HepG2 (cell line): ENCODE results near the gene TAB2. TPM values are rescaled to one million over a fixed set of nuclear protein-coding genes. Genes with fewer than 3 reads are reported as not detected.
"Not testable (repeated sequence)": the region's sequence is repeated elsewhere in the genome, so short reads cannot be mapped to it uniquely, and the experiment has no call there.

Source experiments
- ATAC-seq: fragments of 200-7000 bp; cut with Tn5 transposase; 3 replicates; pipeline ENCODE4 v1.9.1; 2020; ENCODE audit warnings: mild to moderate bottlenecking, moderate library complexity
- BruUV-seq: library from RNA; stranded (reverse); fragments of 400-500 nt; replicated peaks from 2 replicates; lab custom pipeline; 2021; lab: Mats Ljungman, UMichigan
- CTCF ChIA-PET: fragments of 300-600 bp; formaldehyde crosslinking; extraction: SDS; loops from one replicate; lab custom pipeline; 2021; ENCODE audit warnings: low total read pairs, inconsistent platforms, low intra/inter-chr PET ratio; lab: Yijun Ruan, JAX
- POLR2A ChIA-PET: fragments of 350-600 bp; sonication (Branson Sonifier 250); formaldehyde crosslinking; loops from one replicate; lab custom pipeline; 2020; ENCODE audit warnings: antibody characterized with exemption, inconsistent platforms; lab: Yijun Ruan, JAX
- DNase-seq: peaks from one replicate; pipeline ENCODE4 v3.0.0-alpha.2; 2015; ENCODE audit warnings: low spot score
- FAIRE-seq: peaks from 3 replicates; lab custom pipeline; 2011; peaks lifted over from hg19 to GRCh38; lab: Jason Lieb, UNC
- H2AFZ ChIP-seq: one replicate; pipeline ENCODE4 v1.6.1; 2011; ENCODE audit warnings: low read length, inconsistent platforms
- H3K27ac ChIP-seq: fragments of 300-600 bp; 3 replicates; pipeline ENCODE4 v1.8.0; 2011; ENCODE audit warnings: mixed run types, mild to moderate bottlenecking, mixed read lengths, low read length, inconsistent platforms; ENCODE audit not compliant: insufficient read depth; ENCODE audit errors: extremely low read length
- H3K27me3 ChIP-seq, 2 experiments: fragments of 200-600 bp in 1 of 2; 2 replicates in 1 of 2; 3 replicates in 1 of 2; pipeline versions ENCODE4 v1.6.0 to v1.8.0; 2011; ENCODE audit warnings: low read length in 2 of 2, mild to moderate bottlenecking in 2 of 2, moderate library complexity in 2 of 2, inconsistent platforms in 1 of 2; ENCODE audit not compliant: insufficient read depth in 2 of 2, control insufficient read depth in 1 of 2
- H3K36me3 ChIP-seq, 2 experiments: fragments of 200-600 bp in 1 of 2; replicated peaks in 1 of 2; 2 replicates in 1 of 2; 3 replicates in 1 of 2; pipeline versions ENCODE4 v1.5.1 to v1.8.0; 2011; ENCODE audit warnings: low read length in 2 of 2, inconsistent platforms in 1 of 2; ENCODE audit not compliant: insufficient read depth in 2 of 2, control insufficient read depth in 1 of 2
- H3K4me1 ChIP-seq: 2 replicates; pipeline ENCODE4 v1.5.1; 2012; ENCODE audit warnings: low read length, inconsistent platforms; ENCODE audit not compliant: insufficient read depth
- H3K4me2 ChIP-seq: 2 replicates; pipeline ENCODE4 v1.6.0; 2011; ENCODE audit warnings: low read depth, low read length, inconsistent platforms
- H3K4me3 ChIP-seq, 3 experiments: fragments of 200-600 bp in 1 of 3; sonication (generic), shearing (Covaris generic) in 1 of 3; replicated peaks in 1 of 3; 2 replicates each; pipeline ENCODE4 v1.5.1; 2011 to 2016; ENCODE audit warnings: low read length in 3 of 3, inconsistent platforms in 2 of 3, low read depth in 2 of 3, mild to moderate bottlenecking in 2 of 3, control low read depth in 1 of 3, mixed read lengths in 1 of 3; ENCODE audit not compliant: insufficient read depth in 1 of 3
- H3K79me2 ChIP-seq: one replicate; pipeline ENCODE4 v1.6.1; 2011; ENCODE audit warnings: low read length, inconsistent platforms; ENCODE audit not compliant: insufficient read depth
- H3K9ac ChIP-seq: 2 replicates; pipeline ENCODE4 v1.6.0; 2011; ENCODE audit warnings: mild to moderate bottlenecking, low read depth, low read length, inconsistent platforms; ENCODE audit not compliant: insufficient read depth
- H3K9me3 ChIP-seq: 2 replicates; pipeline ENCODE4 v1.5.1; 2012; ENCODE audit warnings: mild to moderate bottlenecking, low read length
- H4K20me1 ChIP-seq: 2 replicates; pipeline ENCODE4 v1.6.0; 2011; ENCODE audit warnings: inconsistent platforms, mild to moderate bottlenecking, low read length, moderate library complexity; ENCODE audit not compliant: insufficient read depth
- NRL ChIP-seq: sonication (generic); formaldehyde crosslinking; IDR thresholded peaks from 2 replicates; pipeline ENCODE4 v1.5.0; 2020; ENCODE audit warnings: missing genetic modification reagents, mild to moderate bottlenecking, moderate library complexity, borderline replicate concordance
- SALL1 ChIP-seq: sonication (generic); formaldehyde crosslinking; IDR thresholded peaks from 2 replicates; pipeline ENCODE4 v1.8.0; 2022; ENCODE audit warnings: mild to moderate bottlenecking, missing genetic modification reagents
- TBX2 ChIP-seq: sonication (generic); formaldehyde crosslinking; IDR thresholded peaks from 2 replicates; pipeline ENCODE4 v1.5.0; 2020; ENCODE audit warnings: missing genetic modification reagents, mild to moderate bottlenecking, borderline replicate concordance
- ZNF556 ChIP-seq: sonication (generic); formaldehyde crosslinking; IDR thresholded peaks from 2 replicates; pipeline ENCODE4 v1.4.0; 2020; ENCODE audit warnings: mild to moderate bottlenecking, missing genetic modification reagents, borderline replicate concordance
- WGBS: methylation state at CpG from one replicate; pipeline ENCODE4 v1.1.6; 2017; ENCODE audit warnings: low lambda C conversion rate; 5-methylcytosine and 5-hydroxymethylcytosine counted together
- in situ Hi-C: cut with HindIII; loops from 2 replicates; pipeline ENCODE4 v1.10.0; 2017; ENCODE audit warnings: low pct_unique_long_range_greater_than_20kb; ENCODE audit not compliant: extremely low pct_ligation_motif_present
- intact Hi-C: fragments of 100-400 bp; cut with micrococcal nuclease; formaldehyde crosslinking; loops from one replicate; pipeline ENCODE4 v1.10.0; 2022; ENCODE audit not compliant: unreplicated experiment
- polyA plus RNA-seq, 8 experiments: library from polyadenylated mRNA; depleted of rRNA in 3 of 8; stranded (reverse) in 7 of 8; unstranded in 1 of 8; fragments of >200 nt; fragmentation: Illumina TruSeq in 4 of 8; extraction: Trizol in 4 of 8; gene quantifications; 2 replicates each; pipeline versions ENCODE4 v1.2.1 to v1.2.3, GENCODE V29; 2011 to 2016; ENCODE audit warnings: low read depth in 4 of 8, missing spikeins in 1 of 8, mixed read lengths in 1 of 8; ENCODE audit not compliant: insufficient read depth in 1 of 8
- total RNA-seq, 5 experiments: library from RNA; depleted of rRNA; stranded (reverse); fragments of >200 nt; fragmentation: Illumina TruSeq; extraction: Trizol; gene quantifications; 2 replicates each; pipeline ENCODE4 v1.2.3, GENCODE V29; 2016; ENCODE audit warnings: low read depth in 1 of 5
- TF ChIP-seq, protein P1 (sequence below): sonication (generic); formaldehyde crosslinking; IDR thresholded peaks from 2 replicates; pipeline ENCODE4 v1.8.0; 2022; ENCODE audit warnings: missing genetic modification reagents, mild to moderate bottlenecking, moderate library complexity, borderline replicate concordance
- TF ChIP-seq, protein P2 (sequence below): IDR thresholded peaks from 2 replicates; pipeline ENCODE4 v1.6.1; 2018; ENCODE audit warnings: missing genetic modification reagents, mild to moderate bottlenecking, missing compliant biosample characterization
- TF ChIP-seq, protein P3 (sequence below), 2 experiments: fragments of 450-650 bp in 1 of 2; sonication (generic) in 1 of 2; formaldehyde crosslinking in 1 of 2; IDR thresholded peaks; 2 replicates each; pipeline versions ENCODE4 v1.6.1 to v1.8.0; 2016 to 2022; ENCODE audit warnings: antibody characterized with exemption in 1 of 2, mild to moderate bottlenecking in 1 of 2, missing genetic modification reagents in 1 of 2
- TF ChIP-seq, protein P4 (sequence below): sonication (generic); IDR thresholded peaks from 2 replicates; pipeline ENCODE4 v1.6.1; 2016; ENCODE audit warnings: low read depth, borderline replicate concordance

TAB2 gene
- total and polyA plus RNA-seq, 2 of the 13 experiments (the other 11 are each of a cell fraction or from before 2014, with no cell fraction given) = 23.7 to 50.2 TPM

DNA sequence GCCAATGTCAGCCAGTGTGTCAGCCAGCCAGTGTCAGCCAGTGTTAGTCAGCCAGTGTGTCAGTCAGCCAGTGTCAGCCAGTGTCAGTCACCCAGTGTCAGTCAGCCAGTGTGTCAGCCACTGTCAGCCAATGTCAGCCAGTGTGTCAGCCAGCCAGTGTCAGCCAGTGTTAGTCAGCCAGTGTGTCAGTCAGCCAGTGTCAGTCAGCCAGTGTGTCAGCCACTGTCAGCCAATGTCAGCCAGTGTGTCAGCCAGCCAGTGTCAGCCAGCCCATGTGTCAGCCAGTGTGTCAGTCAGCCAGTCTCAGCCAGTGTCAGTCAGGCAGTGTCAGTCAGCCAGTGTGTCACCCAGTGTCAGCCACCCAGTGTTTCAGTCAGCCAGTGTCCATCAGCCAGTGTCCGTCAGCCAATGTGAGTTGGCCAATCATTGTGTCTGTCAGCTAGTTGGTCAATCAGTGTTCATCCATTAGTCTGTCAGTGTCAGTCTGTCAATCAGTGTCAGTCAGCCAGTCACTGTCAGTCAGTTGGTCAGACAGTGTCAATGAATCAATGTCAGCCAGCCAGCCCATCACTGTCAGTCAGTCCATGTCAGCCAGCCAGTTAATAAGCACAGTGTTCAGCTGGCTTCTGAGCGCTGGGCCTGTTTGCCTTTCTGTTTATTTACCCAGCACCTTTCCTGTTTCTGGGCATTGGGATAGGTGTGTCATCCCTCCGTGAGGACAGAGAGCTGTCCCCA, 127.0 kb downstream of the TAB2 start:
- Histone ChIP-seq H3K4me1 (peaks cover 45% of the 10 kb centered on the region), H3K4me2 (peak overlapping the region; percentile 15)
- FAIRE-seq (peak; percentile 51), ATAC-seq (peak; percentile 45), DNase-seq (peak; percentile 27)
- H3K36me3 ChIP-seq, H3K9me3 ChIP-seq, intact Hi-C loops, H3K27ac ChIP-seq, in situ Hi-C loops, POLR2A ChIA-PET, H4K20me1 ChIP-seq, H3K4me3 ChIP-seq, H3K79me2 ChIP-seq, H3K27me3 ChIP-seq, BruUV-seq, H2AFZ ChIP-seq, H3K9ac ChIP-seq, CTCF ChIA-PET: not testable (repeated sequence)
- 33% methylated on average over 3 of the region's 3 CpGs for WGBS
- TF ChIP-seq NRL (CRISPR knock-in tag) = 0 out of 2 replicates have a peak, but pooled peaks have one; percentile 12
- peak; percentile 72; the same call in 1 of the 2 replicates for TF ChIP-seq TBX2 (CRISPR knock-in tag)
- TF ChIP-seq, protein P1, sequence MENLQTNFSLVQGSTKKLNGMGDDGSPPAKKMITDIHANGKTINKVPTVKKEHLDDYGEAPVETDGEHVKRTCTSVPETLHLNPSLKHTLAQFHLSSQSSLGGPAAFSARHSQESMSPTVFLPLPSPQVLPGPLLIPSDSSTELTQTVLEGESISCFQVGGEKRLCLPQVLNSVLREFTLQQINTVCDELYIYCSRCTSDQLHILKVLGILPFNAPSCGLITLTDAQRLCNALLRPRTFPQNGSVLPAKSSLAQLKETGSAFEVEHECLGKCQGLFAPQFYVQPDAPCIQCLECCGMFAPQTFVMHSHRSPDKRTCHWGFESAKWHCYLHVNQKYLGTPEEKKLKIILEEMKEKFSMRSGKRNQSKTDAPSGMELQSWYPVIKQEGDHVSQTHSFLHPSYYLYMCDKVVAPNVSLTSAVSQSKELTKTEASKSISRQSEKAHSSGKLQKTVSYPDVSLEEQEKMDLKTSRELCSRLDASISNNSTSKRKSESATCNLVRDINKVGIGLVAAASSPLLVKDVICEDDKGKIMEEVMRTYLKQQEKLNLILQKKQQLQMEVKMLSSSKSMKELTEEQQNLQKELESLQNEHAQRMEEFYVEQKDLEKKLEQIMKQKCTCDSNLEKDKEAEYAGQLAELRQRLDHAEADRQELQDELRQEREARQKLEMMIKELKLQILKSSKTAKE (CRISPR knock-in tag) = peak; percentile 14; the same call in 1 of the 2 replicates
- TF ChIP-seq, protein P2, sequence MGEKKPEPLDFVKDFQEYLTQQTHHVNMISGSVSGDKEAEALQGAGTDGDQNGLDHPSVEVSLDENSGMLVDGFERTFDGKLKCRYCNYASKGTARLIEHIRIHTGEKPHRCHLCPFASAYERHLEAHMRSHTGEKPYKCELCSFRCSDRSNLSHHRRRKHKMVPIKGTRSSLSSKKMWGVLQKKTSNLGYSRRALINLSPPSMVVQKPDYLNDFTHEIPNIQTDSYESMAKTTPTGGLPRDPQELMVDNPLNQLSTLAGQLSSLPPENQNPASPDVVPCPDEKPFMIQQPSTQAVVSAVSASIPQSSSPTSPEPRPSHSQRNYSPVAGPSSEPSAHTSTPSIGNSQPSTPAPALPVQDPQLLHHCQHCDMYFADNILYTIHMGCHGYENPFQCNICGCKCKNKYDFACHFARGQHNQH (CRISPR knock-in tag) = peak; percentile 99
- TF ChIP-seq ZNF556 (CRISPR knock-in tag) = 0 out of 2 replicates have a peak, but pooled peaks have one; percentile 20
- TF ChIP-seq, protein P3, sequence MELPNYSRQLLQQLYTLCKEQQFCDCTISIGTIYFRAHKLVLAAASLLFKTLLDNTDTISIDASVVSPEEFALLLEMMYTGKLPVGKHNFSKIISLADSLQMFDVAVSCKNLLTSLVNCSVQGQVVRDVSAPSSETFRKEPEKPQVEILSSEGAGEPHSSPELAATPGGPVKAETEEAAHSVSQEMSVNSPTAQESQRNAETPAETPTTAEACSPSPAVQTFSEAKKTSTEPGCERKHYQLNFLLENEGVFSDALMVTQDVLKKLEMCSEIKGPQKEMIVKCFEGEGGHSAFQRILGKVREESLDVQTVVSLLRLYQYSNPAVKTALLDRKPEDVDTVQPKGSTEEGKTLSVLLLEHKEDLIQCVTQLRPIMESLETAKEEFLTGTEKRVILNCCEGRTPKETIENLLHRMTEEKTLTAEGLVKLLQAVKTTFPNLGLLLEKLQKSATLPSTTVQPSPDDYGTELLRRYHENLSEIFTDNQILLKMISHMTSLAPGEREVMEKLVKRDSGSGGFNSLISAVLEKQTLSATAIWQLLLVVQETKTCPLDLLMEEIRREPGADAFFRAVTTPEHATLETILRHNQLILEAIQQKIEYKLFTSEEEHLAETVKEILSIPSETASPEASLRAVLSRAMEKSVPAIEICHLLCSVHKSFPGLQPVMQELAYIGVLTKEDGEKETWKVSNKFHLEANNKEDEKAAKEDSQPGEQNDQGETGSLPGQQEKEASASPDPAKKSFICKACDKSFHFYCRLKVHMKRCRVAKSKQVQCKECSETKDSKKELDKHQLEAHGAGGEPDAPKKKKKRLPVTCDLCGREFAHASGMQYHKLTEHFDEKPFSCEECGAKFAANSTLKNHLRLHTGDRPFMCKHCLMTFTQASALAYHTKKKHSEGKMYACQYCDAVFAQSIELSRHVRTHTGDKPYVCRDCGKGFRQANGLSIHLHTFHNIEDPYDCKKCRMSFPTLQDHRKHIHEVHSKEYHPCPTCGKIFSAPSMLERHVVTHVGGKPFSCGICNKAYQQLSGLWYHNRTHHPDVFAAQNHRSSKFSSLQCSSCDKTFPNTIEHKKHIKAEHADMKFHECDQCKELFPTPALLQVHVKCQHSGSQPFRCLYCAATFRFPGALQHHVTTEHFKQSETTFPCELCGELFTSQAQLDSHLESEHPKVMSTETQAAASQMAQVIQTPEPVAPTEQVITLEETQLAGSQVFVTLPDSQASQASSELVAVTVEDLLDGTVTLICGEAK (IDR thresholded peaks at IDR 0.05) = not testable (repeated sequence)
- TF ChIP-seq, protein P3 (CRISPR knock-in tag; IDR thresholded peaks at IDR 0.05) = 0 out of 2 replicates have a peak, but pooled peaks have one; percentile 35
- TF ChIP-seq, protein P4, sequence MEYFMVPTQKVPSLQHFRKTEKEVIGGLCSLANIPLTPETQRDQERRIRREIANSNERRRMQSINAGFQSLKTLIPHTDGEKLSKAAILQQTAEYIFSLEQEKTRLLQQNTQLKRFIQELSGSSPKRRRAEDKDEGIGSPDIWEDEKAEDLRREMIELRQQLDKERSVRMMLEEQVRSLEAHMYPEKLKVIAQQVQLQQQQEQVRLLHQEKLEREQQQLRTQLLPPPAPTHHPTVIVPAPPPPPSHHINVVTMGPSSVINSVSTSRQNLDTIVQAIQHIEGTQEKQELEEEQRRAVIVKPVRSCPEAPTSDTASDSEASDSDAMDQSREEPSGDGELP = peak; percentile 67; the same call in 1 of the 2 replicates
- TF ChIP-seq SALL1 = peak; percentile 54; the same call in 1 of the 2 replicates
